OCI-LY3 (cell line): Measurements from ENCODE around the gene DTWD1.
"Not testable (repeated sequence)": the region's sequence is repeated elsewhere in the genome, so short reads cannot be mapped to it uniquely, and the experiment has no call there.

ENCODE experiments used
- H2AFZ ChIP-seq: fragments of 200-600, 300-600 bp; shearing (Covaris generic); 2 replicates; pipeline ENCODE4 v1.6.0; 2014; ENCODE audit warnings: antibody characterized with exemption, low read depth, low read length
- H3K27ac ChIP-seq: fragments of 200-600, 300-600 bp; sonication (generic); 2 replicates; pipeline ENCODE4 v1.5.1; 2014; ENCODE audit warnings: mild to moderate bottlenecking, low read length, moderate library complexity, mixed read lengths
- H3K27me3 ChIP-seq: fragments of 200-600, 300-600 bp; sonication (generic); 2 replicates; pipeline ENCODE4 v1.6.1; 2014; ENCODE audit warnings: low read depth, low read length, mixed read lengths
- H3K36me3 ChIP-seq: fragments of 200-600, 300-600 bp; sonication (generic); replicated peaks from 2 replicates; pipeline ENCODE3; 2014; ENCODE audit warnings: low read depth, low read length, mixed read lengths
- H3K4me1 ChIP-seq: fragments of 300-600, 200-600 bp; sonication (generic); 2 replicates; pipeline ENCODE4 v1.6.1; 2014; ENCODE audit warnings: low read length, mixed read lengths
- H3K4me2 ChIP-seq: fragments of 200-600, 300-600 bp; sonication (generic); 2 replicates; pipeline ENCODE4 v1.6.1; 2014; ENCODE audit warnings: low read length, mixed read lengths
- H3K4me3 ChIP-seq: fragments of 300-600, 200-600 bp; sonication (generic); 2 replicates; pipeline ENCODE4 v1.5.1; 2014; ENCODE audit warnings: antibody characterized with exemption, mild to moderate bottlenecking, low read length, moderate library complexity
- H3K79me2 ChIP-seq: fragments of 300-600, 200-600 bp; shearing (Covaris generic); 2 replicates; pipeline ENCODE4 v1.6.1; 2014; ENCODE audit warnings: mild to moderate bottlenecking, low read length, mixed read lengths
- H3K9ac ChIP-seq: fragments of 300-600, 200-600 bp; shearing (Covaris generic); 2 replicates; pipeline ENCODE4 v1.6.0; 2014; ENCODE audit warnings: mild to moderate bottlenecking, low read length, moderate library complexity
- H3K9me3 ChIP-seq: fragments of 200-600, 300-600 bp; shearing (Covaris generic); 2 replicates; pipeline ENCODE4 v1.6.1; 2014; ENCODE audit warnings: low read length, mixed read lengths; ENCODE audit not compliant: insufficient read depth
- H4K20me1 ChIP-seq: fragments of 200-600, 300-600 bp; sonication (generic); 2 replicates; pipeline ENCODE4 v1.6.1; 2016; ENCODE audit warnings: low read length, mixed read lengths; ENCODE audit not compliant: insufficient read depth
- EZH2phosphoT487 ChIP-seq: fragments of 200-600 bp; shearing (Covaris generic); IDR thresholded peaks from 2 replicates; pipeline ENCODE4 v1.6.1; 2018; ENCODE audit warnings: antibody characterized with exemption, mixed run types, low read depth
- TF ChIP-seq, protein P1 (sequence below): fragments of 200-600, 300-600 bp; sonication (generic); IDR thresholded peaks from 2 replicates; pipeline ENCODE4 v1.5.1; 2014; ENCODE audit warnings: antibody characterized with exemption, low read length, low read depth

DTWD1 gene

DNA sequence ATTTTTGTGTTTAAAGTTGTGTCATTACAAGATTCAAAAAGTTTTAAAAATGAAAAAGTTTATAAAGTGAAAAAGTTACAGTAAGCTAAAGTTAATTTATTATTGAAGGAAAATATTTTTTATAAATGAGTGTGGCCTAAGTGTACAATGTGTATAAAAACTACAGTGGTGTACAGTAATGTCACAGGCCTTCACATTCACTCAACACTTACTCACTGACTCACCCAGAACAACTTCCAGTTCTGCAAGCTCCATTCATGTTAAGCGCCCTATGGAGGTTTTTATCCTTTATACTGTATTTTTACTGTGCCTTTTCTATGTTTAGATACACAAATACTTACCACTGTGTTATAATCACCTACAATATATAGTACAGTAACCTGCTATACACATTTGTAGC is 76.3 kb downstream of the DTWD1 start:
- H3K9me3 ChIP-seq: no peaks in the 10 kb centered on the region
- H3K4me3 ChIP-seq: no peak overlapping the region
- H3K36me3 ChIP-seq: no peaks in the 10 kb centered on the region
- H3K27ac ChIP-seq: no peak overlapping the region
- H3K4me1 ChIP-seq: no peaks in the 10 kb centered on the region
- H2AFZ ChIP-seq: no peak overlapping the region
- no peak overlapping the region for H3K9ac ChIP-seq
- no peaks in the 10 kb centered on the region for H3K27me3 ChIP-seq
- H3K4me2 ChIP-seq: no peak overlapping the region
- no peaks in the 10 kb centered on the region for H3K79me2 ChIP-seq
- H4K20me1 ChIP-seq: no peaks in the 10 kb centered on the region
- TF ChIP-seq, protein P1, sequence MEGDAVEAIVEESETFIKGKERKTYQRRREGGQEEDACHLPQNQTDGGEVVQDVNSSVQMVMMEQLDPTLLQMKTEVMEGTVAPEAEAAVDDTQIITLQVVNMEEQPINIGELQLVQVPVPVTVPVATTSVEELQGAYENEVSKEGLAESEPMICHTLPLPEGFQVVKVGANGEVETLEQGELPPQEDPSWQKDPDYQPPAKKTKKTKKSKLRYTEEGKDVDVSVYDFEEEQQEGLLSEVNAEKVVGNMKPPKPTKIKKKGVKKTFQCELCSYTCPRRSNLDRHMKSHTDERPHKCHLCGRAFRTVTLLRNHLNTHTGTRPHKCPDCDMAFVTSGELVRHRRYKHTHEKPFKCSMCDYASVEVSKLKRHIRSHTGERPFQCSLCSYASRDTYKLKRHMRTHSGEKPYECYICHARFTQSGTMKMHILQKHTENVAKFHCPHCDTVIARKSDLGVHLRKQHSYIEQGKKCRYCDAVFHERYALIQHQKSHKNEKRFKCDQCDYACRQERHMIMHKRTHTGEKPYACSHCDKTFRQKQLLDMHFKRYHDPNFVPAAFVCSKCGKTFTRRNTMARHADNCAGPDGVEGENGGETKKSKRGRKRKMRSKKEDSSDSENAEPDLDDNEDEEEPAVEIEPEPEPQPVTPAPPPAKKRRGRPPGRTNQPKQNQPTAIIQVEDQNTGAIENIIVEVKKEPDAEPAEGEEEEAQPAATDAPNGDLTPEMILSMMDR: no peak
- no peak for TF ChIP-seq EZH2phosphoT487

DNA sequence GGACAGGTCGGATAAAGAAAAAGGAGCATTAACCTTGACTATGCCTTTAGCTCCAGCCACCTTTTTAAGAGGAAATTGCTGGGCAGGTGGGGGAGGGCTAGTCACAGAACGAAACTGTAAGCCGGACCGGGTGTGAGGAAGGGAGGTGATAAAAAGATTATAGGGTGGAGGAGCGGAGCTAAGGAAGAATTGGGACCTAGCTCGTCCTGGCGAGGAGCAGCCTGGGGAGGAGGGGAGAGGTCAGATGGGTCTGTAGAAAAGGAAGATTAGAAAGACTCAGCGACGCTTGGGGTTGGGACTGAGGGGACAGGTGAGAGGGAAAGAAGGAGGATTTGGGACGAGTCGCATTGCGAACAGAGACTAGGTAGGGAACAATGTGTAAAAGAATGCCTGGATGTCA is 82.1 kb downstream of the DTWD1 start:
- not testable (repeated sequence) for H3K27me3 ChIP-seq, H3K9ac ChIP-seq

More for the DNA sequence above, 82.1 kb downstream of the DTWD1 start:
- not testable (repeated sequence) for H3K27ac ChIP-seq, H3K4me3 ChIP-seq, H4K20me1 ChIP-seq, H3K79me2 ChIP-seq, H3K9me3 ChIP-seq, H3K4me2 ChIP-seq, H2AFZ ChIP-seq, H3K36me3 ChIP-seq, H3K4me1 ChIP-seq
